ENCODE results near the gene TRAF2.

- TF ChIP-seq CEBPB (IDR thresholded peaks at IDR 0.05), result no peak
- no peak for TF ChIP-seq TEAD4 (IDR thresholded peaks at IDR 0.05)
- TF ChIP-seq REST (IDR thresholded peaks at IDR 0.05; ENCODE audit: low read depth), result no peak
- TF ChIP-seq USF1 (IDR thresholded peaks at IDR 0.05), result no peak
- TF ChIP-seq EGR1 (IDR thresholded peaks at IDR 0.05), result no peak
- no peak for TF ChIP-seq TCF12 (IDR thresholded peaks at IDR 0.05; ENCODE audit: low read depth)
Measured at GRCh38 chr9:136886610-136887597, 588 bp downstream of the TRAF2 start.

Data from Ishikawa (cell line).